ENCODE data around the gene PPM1A. TPM values are rescaled to one million over a fixed set of nuclear protein-coding genes. Genes with fewer than 3 reads are reported as not detected.
"Not testable (repeated sequence)": the region's sequence is repeated elsewhere in the genome, so short reads cannot be mapped to it uniquely, and the experiment has no call there.

Gene PPM1A
- total RNA-seq, 1 donor from 2014 or later, result 22.8 TPM

- DNase-seq (ENCODE audit: extremely low read depth, low read depth, low spot score), result no peak
These were observed 68.6 kb downstream of the PPM1A start for GRCh38 chr14:60317609-60318008.

- DNase-seq (ENCODE audit: extremely low read depth, low read depth, low spot score), result not testable (repeated sequence)
These were observed 71.8 kb downstream of the PPM1A start for GRCh38 chr14:60320860-60321259.

- no peak for DNase-seq (ENCODE audit: extremely low read depth, low read depth, low spot score)
These were observed 74.3 kb downstream of the PPM1A start for GRCh38 chr14:60323199-60323896.

GRCh38 chr14:60324837-60325236, 75.8 kb downstream of the PPM1A start:
- no peak for DNase-seq (ENCODE audit: extremely low read depth, low read depth, low spot score)

GRCh38 chr14:60326274-60326673, 77.3 kb downstream of the PPM1A start:
- DNase-seq (ENCODE audit: extremely low read depth, low read depth, low spot score), result no peak

GRCh38 chr14:60327447-60328331, 78.7 kb downstream of the PPM1A start:
- DNase-seq (ENCODE audit: extremely low read depth, low read depth, low spot score), result no peak

GRCh38 chr14:60328583-60328982, 79.6 kb downstream of the PPM1A start:
- no peak for DNase-seq (ENCODE audit: extremely low read depth, low read depth, low spot score)

- DNase-seq (ENCODE audit: extremely low read depth, low read depth, low spot score), result no peak
These were observed 80.3 kb downstream of the PPM1A start for GRCh38 chr14:60329274-60329673.

GRCh38 chr14:60331201-60332045, 82.4 kb downstream of the PPM1A start:
- DNase-seq (ENCODE audit: extremely low read depth, low read depth, low spot score), result peak; percentile 47

GRCh38 chr14:60332046-60332399, 83.0 kb downstream of the PPM1A start:
- no peak for DNase-seq (ENCODE audit: extremely low read depth, low read depth, low spot score)

- DNase-seq (ENCODE audit: extremely low read depth, low read depth, low spot score), result no peak
These were observed 83.8 kb downstream of the PPM1A start for GRCh38 chr14:60332869-60333268.

- no peak for DNase-seq (ENCODE audit: extremely low read depth, low read depth, low spot score)
These were observed 90.5 kb downstream of the PPM1A start for GRCh38 chr14:60339571-60339970.

GRCh38 chr14:60343571-60344071, 94.6 kb downstream of the PPM1A start:
- no peak for DNase-seq (ENCODE audit: extremely low read depth, low read depth, low spot score)

GRCh38 chr14:60344751-60345150, 95.7 kb downstream of the PPM1A start:
- no peak for DNase-seq (ENCODE audit: extremely low read depth, low read depth, low spot score)

GRCh38 chr14:60346706-60347105, 97.7 kb downstream of the PPM1A start:
- DNase-seq (ENCODE audit: extremely low read depth, low read depth, low spot score), result no peak

- DNase-seq (ENCODE audit: extremely low read depth, low read depth, low spot score), result no peak
These were observed 99.2 kb downstream of the PPM1A start for GRCh38 chr14:60348211-60348610.

Other genes starting within 250 kb of the PPM1A start
- 59.7 and 81.8 TPM in 2 replicates for gene PCNX4, start 157.3 kb upstream of the PPM1A start, total RNA-seq
- gene DHRS7, start 83.8 kb upstream of the PPM1A start, total RNA-seq, result 68.3 and 71.5 TPM in 2 replicates
- gene C14orf39, start 236.8 kb downstream of the PPM1A start, total RNA-seq, result 0.24 TPM in 1 of 2 replicates, not detected in the other

Data from glomerular endothelial cell (primary cell).